GM21381 (cell line): Measurements from ENCODE around the gene DDHD1.
"Not testable (repeated sequence)": the region's sequence is repeated elsewhere in the genome, so short reads cannot be mapped to it uniquely, and the experiment has no call there.

Experiments used
- ATAC-seq: cut with Tn5 transposase; IDR thresholded peaks from one replicate; pipeline ENCODE4 v1.9.1; 2021; ENCODE audit warnings: mild to moderate bottlenecking, moderate library complexity; ENCODE audit not compliant: unreplicated experiment

The DDHD1 gene

DNA sequence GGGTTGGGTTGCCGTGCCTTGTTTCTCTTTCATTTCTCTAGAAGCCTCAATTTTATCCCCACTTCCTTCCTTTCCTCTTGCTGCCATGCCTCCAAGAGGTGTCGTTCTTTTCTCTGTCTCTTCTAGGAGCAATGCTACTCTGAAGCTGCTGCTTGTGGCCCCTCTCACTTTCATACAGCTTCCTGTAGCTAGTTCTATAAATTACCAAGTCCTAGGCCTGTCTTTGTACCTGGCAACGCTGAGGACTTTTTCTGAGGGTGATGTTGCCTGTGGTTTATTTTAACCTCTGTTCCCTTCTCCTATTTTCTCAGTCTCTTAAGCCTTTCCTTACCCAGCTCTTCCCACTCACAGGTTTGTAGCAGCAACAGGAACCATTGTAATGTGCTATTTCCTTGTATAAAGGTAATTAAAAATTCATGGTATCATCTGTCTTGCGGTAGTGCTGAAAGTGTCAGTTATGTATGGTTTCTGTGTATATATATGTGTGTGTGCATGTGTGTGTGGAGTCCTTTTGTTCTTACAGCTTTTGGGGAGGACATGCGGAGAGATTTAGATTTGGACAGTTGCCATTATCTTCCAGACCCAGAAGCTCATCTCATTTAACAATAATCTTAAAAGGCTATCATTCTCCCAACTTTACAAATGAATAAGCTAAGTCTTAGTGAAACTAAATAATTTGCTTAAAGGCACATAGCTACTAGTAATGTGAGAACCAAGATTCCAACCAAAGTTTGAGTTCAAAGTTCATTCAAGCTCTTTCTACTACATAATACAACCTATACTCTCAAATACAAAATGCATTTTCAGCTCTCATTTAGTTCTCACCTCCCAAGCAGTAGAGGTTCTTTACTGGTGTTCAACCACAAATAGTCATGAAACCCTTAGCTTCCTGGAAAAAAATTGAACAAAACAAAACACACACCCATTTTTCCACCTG lies 43.8 kb downstream of the DDHD1 start:
- ATAC-seq: peak; percentile 88

DNA sequence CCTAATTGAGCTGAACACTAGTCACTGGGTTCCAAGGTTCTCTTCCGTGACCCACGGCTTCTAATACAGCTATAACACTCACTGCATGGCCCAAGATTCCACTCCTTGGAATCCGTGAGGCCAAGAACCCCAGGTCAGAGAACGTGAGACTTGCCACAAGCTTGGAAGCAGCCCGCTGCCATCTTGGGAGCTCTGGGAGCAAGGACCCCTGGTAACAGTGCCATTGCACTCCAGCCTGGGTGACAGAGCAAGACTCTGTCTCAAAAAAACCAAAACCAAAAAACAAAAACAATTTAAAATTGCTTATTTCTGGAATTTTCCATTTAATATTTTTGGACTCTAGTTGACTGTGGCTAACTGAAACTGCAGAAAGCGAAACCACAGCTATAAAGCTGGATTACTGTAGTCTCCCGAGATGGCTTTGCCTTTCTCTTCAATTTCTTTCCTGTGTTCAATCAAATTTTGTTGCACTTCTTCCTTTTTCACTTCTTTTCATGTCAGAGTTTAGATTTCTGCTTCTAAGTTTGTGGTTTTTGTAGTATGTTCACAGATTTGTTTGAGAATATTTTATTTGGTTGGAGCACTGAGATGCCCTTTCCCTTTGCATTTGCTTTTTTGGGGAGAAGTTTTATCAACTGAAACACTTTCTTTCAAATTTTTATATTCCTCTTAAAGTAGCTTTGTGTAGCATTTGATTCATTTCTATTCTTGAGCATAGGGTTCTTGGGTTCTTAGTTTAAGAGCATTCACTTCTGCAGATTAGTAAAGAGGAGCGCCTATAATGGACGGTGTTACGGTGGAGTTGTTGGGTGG lies 44.6 kb downstream of the DDHD1 start:
- ATAC-seq: no peak

DNA sequence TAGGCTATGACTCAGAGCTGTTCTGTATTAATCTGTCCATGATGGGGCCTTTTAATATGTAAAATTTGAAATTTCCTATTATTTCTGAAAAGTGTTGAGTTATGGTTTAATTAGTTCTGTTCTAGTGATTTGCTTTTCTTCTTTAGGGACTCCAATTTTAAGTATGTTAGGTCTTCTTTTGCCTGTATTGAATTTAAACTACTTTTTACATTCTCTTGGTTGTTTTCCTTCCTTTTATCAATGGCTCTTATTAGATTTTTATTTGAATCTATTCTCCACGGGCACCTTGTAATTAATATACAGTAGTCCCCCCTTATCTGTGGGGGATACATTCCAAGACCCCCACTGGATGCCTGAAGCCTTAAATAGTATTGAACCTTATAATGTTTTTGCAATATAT lies 46.4 kb downstream of the DDHD1 start:
- no peak for ATAC-seq

DNA sequence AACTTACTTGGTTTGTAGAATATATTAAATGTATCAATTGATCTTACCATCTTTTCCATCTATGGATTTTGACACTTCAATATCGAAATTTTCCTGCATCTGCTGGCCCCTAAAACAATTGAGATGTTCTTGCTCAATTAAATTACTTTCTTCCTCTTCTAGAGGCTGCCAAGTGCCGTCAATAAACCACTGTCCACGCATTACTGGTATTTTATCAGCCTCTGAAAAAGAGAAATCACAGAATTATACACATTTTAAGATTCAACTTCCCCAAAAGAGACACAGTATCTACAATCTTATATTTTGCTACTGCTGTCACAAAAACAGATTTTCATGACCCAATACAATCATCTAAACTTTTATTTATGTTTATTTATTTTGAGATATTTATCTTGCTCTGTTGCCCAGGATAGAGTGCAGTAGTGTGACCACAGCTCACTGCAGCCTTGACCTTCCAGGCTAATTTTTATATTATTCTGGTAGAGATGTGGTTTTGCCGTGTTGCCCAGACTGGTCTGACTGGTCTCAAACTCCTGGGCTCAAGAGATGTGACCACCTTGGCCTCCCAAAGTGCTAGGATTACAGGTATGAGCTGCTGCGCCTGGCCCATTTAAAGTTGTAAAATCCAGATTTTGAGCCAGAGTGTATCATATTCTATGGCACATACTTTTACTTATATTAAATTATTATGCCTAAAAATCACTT lies 49.3 kb downstream of the DDHD1 start:
- ATAC-seq: no peak

DNA sequence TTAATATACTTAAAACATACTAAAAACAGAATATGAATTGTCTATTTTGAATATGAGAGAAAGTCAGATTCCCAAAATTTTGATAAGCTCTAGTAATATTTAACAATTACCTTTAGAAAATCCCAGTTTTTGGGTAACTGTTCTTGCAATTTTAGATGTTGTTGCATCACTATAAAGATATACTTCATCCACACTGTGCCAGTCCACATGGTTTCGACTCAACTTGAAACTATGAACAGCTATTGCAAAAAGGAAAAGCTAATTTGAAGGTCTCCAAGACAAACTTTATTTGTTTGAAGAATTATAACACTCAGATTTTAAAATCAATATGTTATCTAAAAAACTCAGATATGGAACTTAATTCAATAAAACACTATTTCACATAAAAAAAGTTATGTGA lies 59.9 kb downstream of the DDHD1 start:
- ATAC-seq: no peak

DNA sequence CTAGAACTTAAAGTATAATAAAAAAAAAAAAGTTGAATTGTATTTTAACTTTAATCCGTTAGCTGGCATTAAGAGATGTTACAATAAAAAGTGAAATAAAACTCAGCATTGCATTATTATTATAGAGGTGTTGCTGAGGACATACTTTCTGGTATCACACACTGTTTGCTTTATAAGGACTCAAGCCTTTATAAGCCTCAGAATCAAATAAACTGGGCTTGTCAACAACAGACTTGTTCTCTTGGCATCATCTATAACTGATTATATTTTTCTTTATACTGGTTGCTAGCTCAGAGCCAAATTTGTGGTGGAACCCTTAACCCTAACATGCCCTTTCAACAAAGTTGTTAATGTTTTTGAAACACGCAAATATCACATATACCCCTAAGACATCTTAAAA lies 62.3 kb downstream of the DDHD1 start:
- ATAC-seq: no peak

DNA sequence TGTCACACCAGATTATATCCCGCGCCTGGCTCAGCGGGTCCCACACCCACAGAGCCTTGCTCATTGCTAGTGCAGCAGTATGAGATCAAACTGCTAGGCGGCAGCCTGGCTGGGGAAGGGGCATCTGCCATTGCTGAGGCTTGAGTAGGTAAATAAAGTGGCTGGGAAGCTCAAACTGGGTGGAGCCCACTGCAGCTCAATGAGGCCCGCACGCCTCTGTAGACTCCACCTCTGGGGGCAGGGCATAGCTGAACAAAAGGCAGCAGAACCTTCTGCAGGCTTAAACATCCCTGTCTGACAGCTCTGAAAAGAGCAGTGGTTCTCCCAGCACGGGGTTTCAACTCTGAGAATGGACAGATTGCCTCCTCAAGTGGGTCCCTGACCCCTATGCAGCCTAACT lies 68.2 kb downstream of the DDHD1 start:
- not testable (repeated sequence) for ATAC-seq

DNA sequence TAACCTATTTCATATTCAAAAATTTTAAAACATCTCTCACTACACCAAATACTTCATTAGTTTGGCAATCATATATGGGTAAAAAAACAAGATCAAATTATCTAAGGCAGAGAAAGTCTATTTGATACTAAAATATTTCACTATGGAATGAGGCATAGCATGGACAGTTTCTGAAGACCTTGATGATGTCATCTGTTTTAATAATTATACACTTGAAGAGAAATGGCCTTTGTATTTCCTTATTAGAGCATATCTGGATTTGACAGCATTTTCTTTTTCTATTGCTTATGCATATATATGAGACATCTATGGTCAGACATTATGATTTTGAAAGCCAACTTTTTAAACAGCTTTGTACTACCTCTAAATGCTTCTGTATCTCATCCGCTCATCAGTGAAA lies 88.6 kb downstream of the DDHD1 start:
- ATAC-seq: no peak

DNA sequence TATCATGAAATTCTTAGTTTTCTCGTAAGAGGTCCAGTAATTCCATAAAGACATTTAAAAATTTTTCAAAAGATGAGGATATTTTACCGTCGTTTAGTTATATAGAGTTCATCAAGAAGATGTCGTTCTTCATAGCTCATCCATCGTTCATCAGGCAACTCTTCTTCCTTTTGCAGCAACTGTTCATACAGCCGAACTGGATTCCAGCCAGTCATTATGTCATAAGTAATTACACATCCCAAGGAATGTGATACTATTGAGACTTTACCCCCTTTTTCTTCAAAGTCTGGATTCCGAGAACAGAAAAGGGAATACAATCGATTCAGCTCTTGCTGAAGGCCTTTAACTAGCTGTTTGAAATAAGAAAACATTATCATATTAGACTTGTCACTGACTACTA lies 90.3 kb downstream of the DDHD1 start:
- no peak for ATAC-seq

DNA sequence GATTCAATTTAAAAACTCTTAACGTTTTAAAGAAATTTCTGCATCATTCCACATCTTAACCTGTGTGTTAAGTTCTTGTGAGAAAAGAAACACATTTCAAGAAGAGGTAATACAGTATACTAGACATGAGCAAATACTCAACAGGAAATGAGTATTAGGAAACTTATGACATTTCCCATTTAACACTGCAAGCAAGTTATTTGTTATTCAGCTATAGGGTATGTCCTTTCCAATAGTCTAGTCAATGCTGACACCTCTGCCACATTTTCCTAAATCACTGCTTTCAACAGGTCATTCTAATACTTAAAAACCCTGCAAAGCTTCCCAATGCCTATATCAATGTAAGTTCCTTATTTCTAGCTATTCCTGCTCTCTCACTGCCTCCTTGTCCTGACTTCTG lies 93.1 kb downstream of the DDHD1 start:
- ATAC-seq: no peak

DNA sequence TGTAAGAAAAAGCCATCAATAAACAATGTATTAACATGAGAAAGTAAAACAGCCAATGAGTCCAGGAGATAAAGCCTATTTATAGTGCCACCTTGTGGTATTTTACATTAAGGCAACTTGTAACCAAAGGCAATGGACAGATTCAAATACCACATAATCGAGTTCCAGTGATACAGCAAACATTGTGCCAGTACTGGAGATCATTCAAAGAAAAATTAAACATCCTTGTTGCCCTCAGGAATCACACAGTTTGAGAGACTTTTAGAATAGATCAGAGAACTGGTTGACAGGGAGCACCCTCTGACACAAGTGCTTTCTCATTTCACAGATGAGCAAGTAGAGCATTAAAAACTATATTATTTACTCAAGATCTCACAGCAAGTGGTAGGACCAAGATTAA lies 98.1 kb downstream of the DDHD1 start:
- ATAC-seq: no peak

DNA sequence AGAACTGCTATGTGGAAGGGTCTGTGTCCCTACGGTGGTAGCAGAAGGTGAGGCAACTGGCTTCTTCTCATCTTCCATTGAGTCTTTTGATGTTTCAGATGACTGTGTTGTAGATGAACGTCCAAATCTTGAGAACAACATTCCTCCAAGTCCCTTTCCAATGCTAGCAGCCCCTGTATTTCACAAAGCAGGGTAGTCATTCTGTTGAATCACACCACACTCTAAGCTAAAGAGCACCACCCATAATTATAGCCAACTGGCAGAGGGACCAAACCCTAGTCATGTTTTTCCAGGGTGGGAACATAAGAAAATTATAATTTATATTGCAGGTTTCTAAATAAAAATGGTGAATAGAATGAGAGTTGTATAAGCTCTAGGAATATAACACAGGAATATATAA lies 98.7 kb downstream of the DDHD1 start:
- no peak for ATAC-seq

DNA sequence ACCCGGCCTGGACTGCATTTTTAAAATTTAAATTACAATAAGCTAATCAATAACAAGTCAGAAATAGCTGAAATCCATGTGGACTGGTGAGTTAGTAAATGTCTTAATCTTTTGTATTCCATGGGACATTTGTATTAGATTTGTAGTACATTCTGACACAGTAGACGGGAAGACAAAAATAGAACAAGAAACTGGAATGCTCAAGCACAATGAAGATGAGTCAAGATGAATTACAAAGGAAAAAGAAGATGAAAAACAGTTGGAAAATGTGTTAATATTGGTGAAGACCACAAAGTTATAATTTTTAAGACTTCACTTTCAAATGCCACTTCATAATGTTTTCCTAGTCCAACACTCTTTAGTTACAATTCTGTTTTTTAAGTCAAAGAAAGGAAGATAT lies 104.5 kb downstream of the DDHD1 start:
- no peak for ATAC-seq

DNA sequence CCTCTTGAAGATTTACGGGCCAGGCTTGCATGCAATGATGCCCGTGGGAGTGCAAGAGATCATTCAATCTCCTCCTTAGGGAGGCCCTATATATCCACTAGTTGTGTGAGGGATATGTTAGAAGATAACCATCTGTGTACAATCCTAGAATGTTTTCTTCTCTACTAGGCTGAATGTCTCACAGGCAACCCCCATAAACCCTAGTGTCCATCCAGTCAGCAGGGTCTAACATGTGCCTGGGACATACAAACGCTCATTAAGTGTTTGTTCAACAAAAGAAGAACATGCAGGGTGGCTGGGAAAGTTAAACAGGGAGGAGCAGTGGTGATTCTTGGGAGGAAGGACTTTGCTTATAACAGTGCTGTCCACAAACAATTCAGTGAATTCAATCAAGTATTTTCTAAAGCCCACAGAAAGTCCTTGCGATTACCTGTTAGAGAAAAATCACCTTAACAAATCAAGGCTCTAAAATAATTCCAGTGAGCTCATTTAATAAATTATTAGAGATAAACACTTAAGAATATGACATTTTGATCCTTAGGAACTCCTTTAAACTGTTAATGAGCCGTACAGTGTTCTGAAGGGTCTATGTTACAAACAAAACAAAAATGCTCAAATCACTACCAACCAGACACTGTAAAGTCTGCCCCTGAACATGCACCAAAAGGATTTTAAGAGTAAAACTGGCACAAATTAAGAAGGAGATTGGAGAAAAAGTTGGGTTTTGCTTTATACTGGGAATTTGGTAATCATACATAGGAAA lies 105.6 kb downstream of the DDHD1 start:
- ATAC-seq: no peak

DNA sequence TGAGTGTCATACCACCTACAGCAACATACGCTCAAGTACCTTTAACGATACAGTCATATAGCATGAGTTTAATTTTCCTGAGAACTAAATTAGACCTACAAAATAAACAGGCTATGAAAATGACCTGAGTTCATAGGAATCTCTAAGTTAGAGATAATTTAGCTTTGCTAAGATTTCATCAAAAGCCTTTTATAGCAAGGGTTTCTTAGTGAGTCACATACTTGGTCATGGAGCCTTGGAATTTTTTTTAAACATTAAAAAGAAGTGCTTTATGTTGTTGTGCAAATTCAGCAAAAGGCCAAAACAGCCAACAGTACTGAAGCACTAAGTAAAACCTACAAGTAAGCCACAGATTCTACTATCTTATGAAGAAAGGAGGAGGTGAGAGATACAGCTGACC lies 108.6 kb downstream of the DDHD1 start:
- ATAC-seq: no peak

DNA sequence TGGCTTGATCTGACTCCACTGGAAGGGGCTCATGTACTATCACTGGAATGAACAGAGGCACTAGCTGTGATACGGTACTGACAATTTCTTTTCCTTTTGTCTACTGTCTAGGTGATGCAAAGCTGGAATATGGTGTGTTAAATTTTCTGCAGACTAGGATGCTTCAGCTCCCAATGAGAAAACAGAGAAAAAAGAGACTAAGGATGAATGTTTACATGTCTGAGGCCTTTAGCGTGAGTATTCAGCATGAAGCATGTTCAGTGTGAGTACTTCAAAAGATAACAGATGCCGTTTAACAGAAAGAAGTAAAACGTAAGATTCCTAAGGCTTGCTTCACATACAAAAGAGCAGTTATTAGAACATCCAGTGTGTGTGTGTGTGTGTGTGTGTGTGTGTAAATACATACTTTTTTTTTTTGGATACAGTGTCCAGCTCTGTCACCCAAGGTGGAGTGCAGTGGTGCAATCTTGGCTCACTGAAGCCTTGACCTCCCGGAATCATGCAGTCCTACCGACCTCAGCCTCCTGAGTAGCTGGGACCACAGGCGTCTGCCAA lies 110.0 kb downstream of the DDHD1 start:
- ATAC-seq: no peak

DNA sequence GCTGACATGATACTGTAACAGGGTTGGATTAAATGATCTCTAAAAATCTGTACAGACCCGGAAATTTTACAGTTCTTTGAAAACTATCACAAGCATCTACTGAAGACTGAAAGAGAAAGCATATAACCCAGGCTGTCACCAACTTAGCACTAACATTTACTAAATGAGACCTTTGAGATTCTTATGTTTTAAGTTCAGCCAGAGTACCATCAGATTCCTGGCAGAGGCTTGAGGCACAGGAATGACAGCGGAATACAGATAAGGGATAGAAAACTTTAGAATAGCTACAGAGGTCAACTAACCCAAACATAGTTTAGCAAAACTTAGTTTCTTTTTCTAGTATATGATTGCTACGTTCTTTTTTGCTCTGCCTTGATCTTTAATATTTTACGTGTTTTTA lies 110.6 kb downstream of the DDHD1 start:
- ATAC-seq: no peak

DNA sequence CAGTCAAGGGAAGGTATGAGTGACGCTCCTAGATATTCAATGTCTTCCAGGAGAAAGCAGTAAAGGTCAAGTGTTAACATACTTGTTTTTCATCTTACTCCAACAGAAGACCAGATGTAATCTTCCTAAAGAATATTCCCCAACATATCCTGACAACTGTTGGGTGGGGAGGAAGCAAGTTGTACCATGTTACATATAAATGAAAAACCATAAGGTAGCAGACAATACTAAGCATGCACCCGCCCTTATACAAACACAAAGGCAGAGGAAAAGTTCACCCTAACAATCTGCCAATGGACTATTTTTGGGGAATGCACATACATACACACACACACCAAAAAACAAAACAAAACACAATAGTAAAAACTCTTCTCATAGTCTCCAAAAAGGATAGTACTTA lies 112.1 kb downstream of the DDHD1 start:
- no peak for ATAC-seq

DNA sequence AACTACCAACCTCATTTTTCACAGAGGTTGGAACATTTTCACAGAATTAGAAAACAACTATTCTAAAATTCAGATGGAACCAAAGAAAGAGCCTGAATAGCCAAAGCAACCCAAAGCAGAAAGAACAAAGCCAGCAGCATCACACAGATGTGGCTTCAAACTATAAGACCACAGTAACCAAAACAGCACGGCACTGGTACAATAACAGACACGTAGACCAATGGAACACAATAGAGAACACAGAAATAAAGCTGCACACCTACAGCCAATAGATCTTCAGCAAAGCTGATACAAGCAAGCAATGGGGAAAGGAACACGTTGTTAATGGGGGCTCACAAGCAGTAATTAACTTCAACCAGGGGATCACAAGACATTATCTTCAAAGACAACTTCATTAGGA lies 114.5 kb downstream of the DDHD1 start:
- no peak for ATAC-seq

DNA sequence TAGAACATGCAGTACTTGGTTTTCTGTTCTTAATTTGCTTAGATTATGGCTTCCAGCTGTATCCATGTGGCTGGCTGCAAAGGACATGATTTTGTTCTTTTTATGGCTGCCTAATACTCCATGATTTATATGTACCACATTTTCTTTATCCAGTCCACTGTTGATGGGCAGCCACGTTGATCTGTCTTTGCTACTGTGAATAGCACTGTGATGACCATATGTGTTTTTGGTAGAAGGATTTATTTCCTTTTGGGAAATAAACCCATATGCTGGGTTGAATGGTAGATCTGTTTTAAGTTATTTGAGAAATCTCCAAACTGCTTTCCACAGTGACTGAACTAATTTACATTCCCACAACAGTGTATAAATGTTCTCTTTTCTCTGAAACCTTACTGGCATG lies 116.1 kb downstream of the DDHD1 start:
- no peak for ATAC-seq
